Measurements from ENCODE around the gene AUTS2. TPM values are rescaled to one million over a fixed set of nuclear protein-coding genes. Genes with fewer than 3 reads are reported as not detected.
A peak's percentile ranks its signal among the peaks of the same experiment; 100 is the strongest.
"Not testable (repeated sequence)": the region's sequence is repeated elsewhere in the genome, so short reads cannot be mapped to it uniquely, and the experiment has no call there.

Gene AUTS2
- total RNA-seq, 1 experiment from 2014 or later: 2.3 TPM

- DNase-seq (ENCODE audit: low read depth): no peak
- in situ Hi-C loops (cut with HindIII; ENCODE audit: low pct_unique_long_range_greater_than_20kb, low sequenced_read_pairs): no loop called here
Measured at GRCh38 chr7:69761290-69761922, 163.1 kb downstream of the AUTS2 start.

- in situ Hi-C loops (cut with HindIII; ENCODE audit: low pct_unique_long_range_greater_than_20kb, low sequenced_read_pairs): no loop called here
- no peak for DNase-seq (ENCODE audit: low read depth)
Measured at GRCh38 chr7:69762821-69763352, 164.6 kb downstream of the AUTS2 start.

- in situ Hi-C loops (cut with HindIII; ENCODE audit: low pct_unique_long_range_greater_than_20kb, low sequenced_read_pairs): no loop called here
- no peak for DNase-seq (ENCODE audit: low read depth)
Measured at GRCh38 chr7:69763513-69763912, 165.2 kb downstream of the AUTS2 start.

- no peak for DNase-seq (ENCODE audit: low read depth)
- in situ Hi-C loops (cut with HindIII; ENCODE audit: low pct_unique_long_range_greater_than_20kb, low sequenced_read_pairs): no loop called here
Measured at GRCh38 chr7:69764147-69764546, 165.9 kb downstream of the AUTS2 start.

- in situ Hi-C loops (cut with HindIII; ENCODE audit: low pct_unique_long_range_greater_than_20kb, low sequenced_read_pairs): no loop called here
- no peak for DNase-seq (ENCODE audit: low read depth)
Measured at GRCh38 chr7:69764681-69765080, 166.4 kb downstream of the AUTS2 start.

- no peak for DNase-seq (ENCODE audit: low read depth)
Measured at GRCh38 chr7:69765879-69766278, 167.6 kb downstream of the AUTS2 start.

GRCh38 chr7:69768986-69769595, 170.8 kb downstream of the AUTS2 start:
- in situ Hi-C loops (cut with HindIII; ENCODE audit: low pct_unique_long_range_greater_than_20kb, low sequenced_read_pairs): no loop called here
- no peak for DNase-seq (ENCODE audit: low read depth)

More at GRCh38 chr7:69765879-69766278, 167.6 kb downstream of the AUTS2 start:
- in situ Hi-C loops (cut with HindIII; ENCODE audit: low pct_unique_long_range_greater_than_20kb, low sequenced_read_pairs): no loop called here

- no peak for DNase-seq (ENCODE audit: low read depth)
- in situ Hi-C loops (cut with HindIII; ENCODE audit: low pct_unique_long_range_greater_than_20kb, low sequenced_read_pairs): no loop called here
Measured at GRCh38 chr7:69769826-69770225, 171.6 kb downstream of the AUTS2 start.

- DNase-seq (ENCODE audit: low read depth): no peak
- in situ Hi-C loops (cut with HindIII; ENCODE audit: low pct_unique_long_range_greater_than_20kb, low sequenced_read_pairs): no loop called here
Measured at GRCh38 chr7:69770613-69771012, 172.3 kb downstream of the AUTS2 start.

GRCh38 chr7:69772718-69773436, 174.6 kb downstream of the AUTS2 start:
- in situ Hi-C loops (cut with HindIII; ENCODE audit: low pct_unique_long_range_greater_than_20kb, low sequenced_read_pairs): no loop called here
- no peak for DNase-seq (ENCODE audit: low read depth)

GRCh38 chr7:69773535-69774225, 175.4 kb downstream of the AUTS2 start:
- peak; percentile 12 for DNase-seq (ENCODE audit: low read depth)

GRCh38 chr7:69775231-69775771, 177.0 kb downstream of the AUTS2 start:
- in situ Hi-C loops (cut with HindIII; ENCODE audit: low pct_unique_long_range_greater_than_20kb, low sequenced_read_pairs): no loop called here
- DNase-seq (ENCODE audit: low read depth): peak; percentile 61

More at GRCh38 chr7:69773535-69774225, 175.4 kb downstream of the AUTS2 start:
- in situ Hi-C loops (cut with HindIII; ENCODE audit: low pct_unique_long_range_greater_than_20kb, low sequenced_read_pairs): no loop called here

GRCh38 chr7:69776611-69777010, 178.3 kb downstream of the AUTS2 start:
- peak; percentile 19 for DNase-seq (ENCODE audit: low read depth)

GRCh38 chr7:69778138-69778537, 179.9 kb downstream of the AUTS2 start:
- DNase-seq (ENCODE audit: low read depth): no peak
- in situ Hi-C loops (cut with HindIII; ENCODE audit: low pct_unique_long_range_greater_than_20kb, low sequenced_read_pairs): no loop called here

More at GRCh38 chr7:69776611-69777010, 178.3 kb downstream of the AUTS2 start:
- in situ Hi-C loops (cut with HindIII; ENCODE audit: low pct_unique_long_range_greater_than_20kb, low sequenced_read_pairs): no loop called here

- in situ Hi-C loops (cut with HindIII; ENCODE audit: low pct_unique_long_range_greater_than_20kb, low sequenced_read_pairs): no loop called here
- DNase-seq (ENCODE audit: low read depth): peak; percentile 72
Measured at GRCh38 chr7:69780379-69780778, 182.1 kb downstream of the AUTS2 start.

GRCh38 chr7:69781412-69781846, 183.2 kb downstream of the AUTS2 start:
- peak; percentile 22 for DNase-seq (ENCODE audit: low read depth)
- in situ Hi-C loops (cut with HindIII; ENCODE audit: low pct_unique_long_range_greater_than_20kb, low sequenced_read_pairs): no loop called here

- no peak for DNase-seq (ENCODE audit: low read depth)
- in situ Hi-C loops (cut with HindIII; ENCODE audit: low pct_unique_long_range_greater_than_20kb, low sequenced_read_pairs): no loop called here
Measured at GRCh38 chr7:69782917-69783684, 184.8 kb downstream of the AUTS2 start.

GRCh38 chr7:69786130-69786529, 187.9 kb downstream of the AUTS2 start:
- in situ Hi-C loops (cut with HindIII; ENCODE audit: low pct_unique_long_range_greater_than_20kb, low sequenced_read_pairs); DNase-seq (ENCODE audit: low read depth): not testable (repeated sequence)
